GM18520 (cell line): ENCODE data around the gene ROBO1.

Source experiments
- ATAC-seq: cut with Tn5 transposase; IDR thresholded peaks from one replicate; pipeline ENCODE4 v1.9.1; 2021; ENCODE audit not compliant: unreplicated experiment

The ROBO1 gene

GRCh38 chr3:79019924-79020173, 747.9 kb downstream of the ROBO1 start:
- ATAC-seq, result no peak

GRCh38 chr3:79019137-79019923, 748.5 kb downstream of the ROBO1 start:
- ATAC-seq, result no peak

- no peak for ATAC-seq
These were observed 749.1 kb downstream of the ROBO1 start for GRCh38 chr3:79018671-79019136.

GRCh38 chr3:79018265-79018664, 749.5 kb downstream of the ROBO1 start:
- no peak for ATAC-seq

- no peak for ATAC-seq
These were observed 751.0 kb downstream of the ROBO1 start for GRCh38 chr3:79016587-79017376.

- ATAC-seq, result no peak
These were observed 751.9 kb downstream of the ROBO1 start for GRCh38 chr3:79015854-79016253.

- no peak for ATAC-seq
These were observed 754.8 kb downstream of the ROBO1 start for GRCh38 chr3:79012946-79013362.

GRCh38 chr3:79012530-79012913, 755.3 kb downstream of the ROBO1 start:
- no peak for ATAC-seq

- no peak for ATAC-seq
These were observed 755.8 kb downstream of the ROBO1 start for GRCh38 chr3:79011821-79012529.

- no peak for ATAC-seq
These were observed 757.9 kb downstream of the ROBO1 start for GRCh38 chr3:79009861-79010260.

GRCh38 chr3:79006077-79006476, 761.7 kb downstream of the ROBO1 start:
- ATAC-seq, result no peak

GRCh38 chr3:79005084-79005483, 762.7 kb downstream of the ROBO1 start:
- no peak for ATAC-seq

GRCh38 chr3:79003994-79004393, 763.8 kb downstream of the ROBO1 start:
- no peak for ATAC-seq

- no peak for ATAC-seq
These were observed 765.1 kb downstream of the ROBO1 start for GRCh38 chr3:79002465-79003372.

- no peak for ATAC-seq
These were observed 766.5 kb downstream of the ROBO1 start for GRCh38 chr3:79001255-79001654.

- no peak for ATAC-seq
These were observed 768.7 kb downstream of the ROBO1 start for GRCh38 chr3:78999139-78999538.

- ATAC-seq, result no peak
These were observed 772.7 kb downstream of the ROBO1 start for GRCh38 chr3:78995087-78995486.

GRCh38 chr3:78994174-78995027, 773.4 kb downstream of the ROBO1 start:
- no peak for ATAC-seq

- no peak for ATAC-seq
These were observed 774.4 kb downstream of the ROBO1 start for GRCh38 chr3:78993375-78993774.

- no peak for ATAC-seq
These were observed 775.0 kb downstream of the ROBO1 start for GRCh38 chr3:78992830-78993229.
